Measurements from ENCODE around the gene MRPL21. TPM values are rescaled to one million over a fixed set of nuclear protein-coding genes. Genes with fewer than 3 reads are reported as not detected.
A peak's percentile ranks its signal among the peaks of the same experiment; 100 is the strongest.

Gene MRPL21
- total RNA-seq, 3 donors from 2014 or later: 49.2 to 78.4 (median 72.6) TPM

DNA sequence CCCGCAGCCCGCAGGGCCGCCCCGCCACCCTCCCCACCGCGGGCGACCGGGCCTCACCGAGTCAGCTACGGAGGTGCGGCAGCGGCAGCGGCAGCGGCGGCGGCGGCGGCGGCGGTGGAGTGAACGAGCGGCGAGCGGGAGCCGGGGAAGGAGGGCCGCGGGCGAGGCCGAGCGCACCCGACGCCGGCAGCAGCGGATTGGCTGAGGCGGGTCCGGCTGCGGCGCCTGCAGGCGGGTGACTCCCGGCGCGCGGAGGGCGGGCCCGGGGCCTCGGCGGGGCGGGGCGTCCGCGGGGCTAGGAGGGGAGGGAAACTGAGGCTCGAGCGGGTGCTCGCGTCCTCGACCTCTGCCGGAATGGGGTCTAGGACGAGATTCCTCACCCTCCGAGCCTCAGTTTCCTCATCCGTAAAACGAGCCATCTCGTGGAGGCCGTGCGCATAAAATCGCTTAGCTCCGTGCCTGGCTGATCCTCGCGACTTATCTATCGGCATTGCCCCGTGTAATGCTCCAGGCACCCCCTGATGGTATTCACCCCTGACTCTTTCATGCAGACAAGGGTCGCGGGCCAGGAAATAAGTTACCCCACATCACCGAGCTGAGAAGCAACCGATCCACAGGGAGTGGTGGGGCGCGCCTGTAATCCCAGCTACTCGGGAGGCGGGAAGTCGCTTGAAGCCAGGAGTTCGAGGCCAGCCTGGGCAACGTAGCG is 61.8 kb downstream of the MRPL21 start, which contains the start of gene CPT1A:
Gene CPT1A, minus strand, starts transcription at position 199 of the 709 bp plus-strand sequence. CDS start 26,442 bp downstream, outside the sequence.
- peaks cover 41% of the 10 kb centered on the region for H3K4me1 ChIP-seq (ENCODE audit: low read depth)
- DNase-seq (peak; percentile 86 to 92 (median 91)), ATAC-seq (peak; percentile 60)
- no peaks in the 10 kb centered on the region for H3K36me3 ChIP-seq (ENCODE audit: low read depth)
- intact Hi-C loops (cut with DNase I, micrococcal nuclease): no loop called here
- H3K4me3 ChIP-seq: peak within 1 kb of the TSS; percentile 94
- TF ChIP-seq, protein P1, sequence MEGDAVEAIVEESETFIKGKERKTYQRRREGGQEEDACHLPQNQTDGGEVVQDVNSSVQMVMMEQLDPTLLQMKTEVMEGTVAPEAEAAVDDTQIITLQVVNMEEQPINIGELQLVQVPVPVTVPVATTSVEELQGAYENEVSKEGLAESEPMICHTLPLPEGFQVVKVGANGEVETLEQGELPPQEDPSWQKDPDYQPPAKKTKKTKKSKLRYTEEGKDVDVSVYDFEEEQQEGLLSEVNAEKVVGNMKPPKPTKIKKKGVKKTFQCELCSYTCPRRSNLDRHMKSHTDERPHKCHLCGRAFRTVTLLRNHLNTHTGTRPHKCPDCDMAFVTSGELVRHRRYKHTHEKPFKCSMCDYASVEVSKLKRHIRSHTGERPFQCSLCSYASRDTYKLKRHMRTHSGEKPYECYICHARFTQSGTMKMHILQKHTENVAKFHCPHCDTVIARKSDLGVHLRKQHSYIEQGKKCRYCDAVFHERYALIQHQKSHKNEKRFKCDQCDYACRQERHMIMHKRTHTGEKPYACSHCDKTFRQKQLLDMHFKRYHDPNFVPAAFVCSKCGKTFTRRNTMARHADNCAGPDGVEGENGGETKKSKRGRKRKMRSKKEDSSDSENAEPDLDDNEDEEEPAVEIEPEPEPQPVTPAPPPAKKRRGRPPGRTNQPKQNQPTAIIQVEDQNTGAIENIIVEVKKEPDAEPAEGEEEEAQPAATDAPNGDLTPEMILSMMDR (IDR thresholded peaks at IDR 0.05): no peak
- no peaks in the 10 kb centered on the region for H3K9me3 ChIP-seq

Other genes with a start within 250 kb of the MRPL21 start
- gene GAL, start 219.3 kb downstream of the MRPL21 start, total RNA-seq: 1 to 10 TPM; 1.5 to 8.4 (median 2.4) TPM
- gene TESMIN, start 152.3 kb downstream of the MRPL21 start, total RNA-seq: 10 to 100 TPM in 2 of 3 donors, 1 to 10 TPM in 1; 4.8 to 22.7 (median 16.7) TPM
- gene CPT1A, start 61.9 kb downstream of the MRPL21 start, total RNA-seq: 100 to 1,000 TPM; 130 to 191 (median 144) TPM
- gene IGHMBP2, start 59 bp upstream of the MRPL21 start, total RNA-seq: 10 to 100 TPM; 19.7 to 44.7 (median 25.8) TPM
- under 1 TPM in 1 of 3 donors, not detected in 2; 0.41 TPM for gene MRGPRD, start 77.2 kb upstream of the MRPL21 start, total RNA-seq
- gene MRGPRF, start 109.4 kb upstream of the MRPL21 start, total RNA-seq: 100 to 1,000 TPM in 1 of 3 donors, 10 to 100 TPM in 1, 1 to 10 TPM in 1; 4.7 to 117 (median 14.2) TPM
- 10 to 100 TPM; 19.5 to 37.4 (median 20.7) TPM for gene TPCN2, start 145.1 kb upstream of the MRPL21 start, total RNA-seq